ENCODE results near the gene NANOS2.

The NANOS2 gene

DNA sequence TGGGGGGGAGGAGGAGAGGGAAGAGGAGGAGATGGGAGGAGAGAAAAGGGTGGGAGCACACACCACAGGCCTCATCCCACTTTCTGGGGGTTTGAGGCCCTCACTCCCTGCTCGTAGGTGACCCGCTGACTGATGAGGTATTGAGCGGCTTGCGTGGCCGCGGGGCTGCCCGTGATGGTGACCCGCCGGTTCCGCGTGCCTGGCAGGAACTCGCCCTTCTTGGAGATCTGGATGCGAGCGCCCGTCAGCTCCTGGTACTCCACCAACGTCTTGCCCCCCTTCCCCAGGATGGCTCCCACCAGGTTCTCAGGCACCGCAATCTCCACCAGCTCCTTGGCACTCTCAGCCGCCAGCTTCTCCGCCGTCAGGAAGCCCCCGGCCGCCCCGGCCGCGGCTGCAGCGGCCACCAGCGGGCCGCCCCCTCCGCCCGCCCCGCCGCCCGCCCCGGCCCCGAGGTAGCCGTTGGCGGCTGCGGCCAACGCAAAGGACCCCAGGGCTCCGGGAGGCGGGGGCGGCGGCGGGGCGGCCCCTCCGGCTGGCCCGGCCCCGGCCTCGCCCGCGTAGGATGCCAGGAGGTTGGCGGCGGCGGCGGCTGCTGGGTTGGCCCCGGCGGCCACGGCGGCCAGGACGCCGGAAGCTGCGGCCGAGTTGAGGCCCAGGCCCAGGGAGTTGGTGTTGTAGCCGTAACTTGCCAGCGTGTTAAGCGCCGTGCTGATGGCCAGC, 25.4 kb upstream of the NANOS2 start:
- no peak overlapping the region for H3K27ac ChIP-seq
- TF ChIP-seq, protein P1, sequence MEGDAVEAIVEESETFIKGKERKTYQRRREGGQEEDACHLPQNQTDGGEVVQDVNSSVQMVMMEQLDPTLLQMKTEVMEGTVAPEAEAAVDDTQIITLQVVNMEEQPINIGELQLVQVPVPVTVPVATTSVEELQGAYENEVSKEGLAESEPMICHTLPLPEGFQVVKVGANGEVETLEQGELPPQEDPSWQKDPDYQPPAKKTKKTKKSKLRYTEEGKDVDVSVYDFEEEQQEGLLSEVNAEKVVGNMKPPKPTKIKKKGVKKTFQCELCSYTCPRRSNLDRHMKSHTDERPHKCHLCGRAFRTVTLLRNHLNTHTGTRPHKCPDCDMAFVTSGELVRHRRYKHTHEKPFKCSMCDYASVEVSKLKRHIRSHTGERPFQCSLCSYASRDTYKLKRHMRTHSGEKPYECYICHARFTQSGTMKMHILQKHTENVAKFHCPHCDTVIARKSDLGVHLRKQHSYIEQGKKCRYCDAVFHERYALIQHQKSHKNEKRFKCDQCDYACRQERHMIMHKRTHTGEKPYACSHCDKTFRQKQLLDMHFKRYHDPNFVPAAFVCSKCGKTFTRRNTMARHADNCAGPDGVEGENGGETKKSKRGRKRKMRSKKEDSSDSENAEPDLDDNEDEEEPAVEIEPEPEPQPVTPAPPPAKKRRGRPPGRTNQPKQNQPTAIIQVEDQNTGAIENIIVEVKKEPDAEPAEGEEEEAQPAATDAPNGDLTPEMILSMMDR (IDR thresholded peaks at IDR 0.05), result no peak
- no peak for TF ChIP-seq ZFX (IDR thresholded peaks at IDR 0.05; ENCODE audit: borderline replicate concordance)

DNA sequence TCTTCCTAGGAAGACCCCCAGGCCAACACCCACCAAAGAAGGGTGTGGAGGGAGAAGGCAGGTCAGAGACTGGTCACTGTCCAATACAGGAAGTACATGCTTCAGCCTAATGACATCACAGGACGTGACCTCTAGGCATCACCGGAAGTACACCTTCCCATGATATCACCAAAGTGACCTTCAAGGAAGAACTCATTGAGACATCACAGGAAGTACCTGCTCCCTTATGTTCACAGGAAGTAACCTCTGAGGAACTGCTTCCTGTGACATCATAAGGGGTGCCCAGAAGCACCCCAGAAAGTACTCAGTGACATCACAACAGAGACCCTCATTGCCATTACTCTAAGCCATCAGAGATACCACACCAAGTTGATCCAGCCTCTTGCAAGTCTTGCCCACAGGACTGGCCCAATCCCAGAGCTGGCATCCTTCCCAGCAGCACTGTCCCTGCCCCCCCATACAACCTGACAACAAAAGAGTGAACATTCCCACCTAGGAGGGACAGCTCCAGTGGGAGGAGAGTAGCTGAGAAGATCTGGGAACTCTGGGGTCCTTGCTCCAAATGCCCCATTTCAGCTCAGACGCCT, 24.2 kb upstream of the NANOS2 start:
- TF ChIP-seq, protein P1 (IDR thresholded peaks at IDR 0.05), result no peak
- no peak for TF ChIP-seq ZFX (IDR thresholded peaks at IDR 0.05; ENCODE audit: borderline replicate concordance)
- H3K27ac ChIP-seq, result no peak overlapping the region

DNA sequence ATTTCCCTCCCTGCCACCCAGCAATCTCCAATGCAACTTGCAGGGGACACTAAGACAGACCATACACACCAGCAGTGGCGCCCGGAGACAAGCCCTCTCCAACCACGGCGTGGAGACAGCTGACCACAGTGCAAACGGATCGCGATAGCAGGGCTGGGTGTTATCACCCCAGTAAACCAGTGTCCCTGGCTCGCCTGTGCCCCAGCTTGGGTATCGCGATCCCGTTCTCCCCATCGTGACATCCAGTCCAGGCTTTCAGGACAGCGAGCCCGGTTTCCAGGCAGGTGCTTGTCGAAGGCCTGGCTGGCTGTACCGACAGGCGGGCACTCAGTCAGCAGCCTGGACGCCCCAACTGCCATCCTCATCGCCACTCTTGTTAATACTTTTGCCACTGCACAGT, 20.7 kb upstream of the NANOS2 start:
- H3K27ac ChIP-seq, result no peak overlapping the region
- TF ChIP-seq ZFX (IDR thresholded peaks at IDR 0.05; ENCODE audit: borderline replicate concordance), result no peak
- TF ChIP-seq, protein P1 (IDR thresholded peaks at IDR 0.05), result no peak

GRCh38 chr19:45934551-45935230, 20.1 kb upstream of the NANOS2 start:
- no peak overlapping the region for H3K27ac ChIP-seq
- no peak for TF ChIP-seq ZFX (IDR thresholded peaks at IDR 0.05; ENCODE audit: borderline replicate concordance)
- TF ChIP-seq, protein P1 (IDR thresholded peaks at IDR 0.05), result no peak

DNA sequence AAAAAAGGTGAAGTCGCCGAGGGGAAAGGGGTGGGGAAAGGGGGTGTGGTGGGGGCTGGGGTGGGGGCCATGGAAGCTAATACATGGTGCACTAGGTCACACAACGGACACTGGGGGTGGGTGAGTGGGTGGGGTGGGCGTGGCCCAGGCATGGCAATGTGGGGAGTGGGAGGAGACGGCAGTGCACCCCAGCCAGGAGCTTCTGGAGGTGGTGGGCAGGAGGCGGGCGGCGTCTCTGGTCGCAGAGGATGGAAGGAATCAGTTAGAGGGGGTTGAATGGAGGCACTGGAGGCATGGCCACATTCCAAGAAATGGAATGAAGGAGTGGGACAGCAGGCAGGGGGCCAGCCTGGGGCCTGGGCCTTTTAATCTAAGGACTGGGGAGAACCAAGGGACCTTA, 19.2 kb upstream of the NANOS2 start:
- no peak overlapping the region for H3K27ac ChIP-seq
- TF ChIP-seq ZFX (IDR thresholded peaks at IDR 0.05; ENCODE audit: borderline replicate concordance), result no peak
- TF ChIP-seq, protein P1 (IDR thresholded peaks at IDR 0.05), result no peak

DNA sequence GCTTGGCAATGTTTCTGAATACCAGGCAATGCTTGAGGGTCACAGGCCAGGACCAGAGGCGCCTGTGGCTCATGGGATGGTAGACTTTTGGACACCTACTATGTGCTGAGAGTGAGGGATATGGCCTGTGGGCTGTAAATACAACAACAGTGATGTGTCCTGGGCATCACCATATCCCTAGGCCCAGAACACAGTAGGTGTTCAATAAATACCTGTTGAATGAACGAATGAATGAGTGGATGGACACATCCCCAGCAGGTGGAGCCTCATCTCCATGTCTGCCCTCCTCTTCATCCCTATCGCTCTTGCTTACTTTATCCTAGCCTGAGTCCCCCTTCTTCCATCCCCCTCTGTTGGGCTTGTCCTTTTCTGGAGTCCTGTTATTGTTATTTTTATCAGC, 16.5 kb upstream of the NANOS2 start:
- no peak for TF ChIP-seq ZFX (IDR thresholded peaks at IDR 0.05; ENCODE audit: borderline replicate concordance)
- TF ChIP-seq, protein P1 (IDR thresholded peaks at IDR 0.05), result no peak

DNA sequence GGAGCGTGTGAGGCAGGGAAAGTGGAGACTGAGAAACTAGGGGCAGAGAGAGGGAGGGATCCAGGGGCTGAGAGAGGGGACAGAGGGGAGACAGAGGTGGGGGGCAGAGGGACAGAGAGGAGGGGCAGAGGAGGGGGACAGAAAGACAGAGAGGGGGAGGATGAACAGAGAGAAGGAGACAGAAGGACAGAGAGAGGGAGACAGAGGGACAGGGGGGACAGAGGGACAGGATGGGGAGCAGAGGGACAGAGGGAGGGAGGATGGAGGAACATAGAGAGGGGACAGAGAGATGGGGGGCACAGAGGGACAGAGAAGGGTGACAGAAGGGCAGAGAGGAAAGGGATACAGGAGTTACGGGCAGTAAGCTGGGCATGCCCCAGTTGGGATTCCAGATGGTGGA, 14.7 kb upstream of the NANOS2 start:
- TF ChIP-seq, protein P1 (IDR thresholded peaks at IDR 0.05), result no peak
- no peak for TF ChIP-seq ZFX (IDR thresholded peaks at IDR 0.05; ENCODE audit: borderline replicate concordance)
- H3K27ac ChIP-seq, result no peak overlapping the region

More for the DNA sequence above, 16.5 kb upstream of the NANOS2 start:
- no peak overlapping the region for H3K27ac ChIP-seq

All from 22Rv1 (cell line).